ENCODE measurements around the gene PISD. TPM values are rescaled to one million over a fixed set of nuclear protein-coding genes. Genes with fewer than 3 reads are reported as not detected.

PISD gene
- total RNA-seq, 4 donors from 2014 or later: 21.4 to 34.0 (median 30.6) TPM

DNA sequence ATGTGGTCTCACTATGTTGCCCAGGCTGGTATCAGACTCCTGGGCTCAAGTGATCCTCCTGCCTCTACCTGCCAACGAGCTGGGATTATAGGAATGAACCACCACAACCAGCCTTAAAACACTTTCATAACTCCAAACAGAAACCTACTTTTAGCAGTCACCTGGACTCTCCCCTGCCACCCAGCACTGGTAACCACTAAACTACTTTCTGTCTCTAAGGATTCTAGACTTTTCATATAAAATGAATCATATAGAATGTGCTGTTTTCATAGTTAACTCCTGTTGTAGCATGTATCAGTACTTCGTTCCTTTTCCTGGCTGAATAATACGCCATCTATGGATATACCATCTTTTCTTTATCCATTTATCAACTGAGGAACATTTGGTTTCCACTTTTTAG is 29.4 kb upstream of the PISD start:
- H3K36me3 ChIP-seq: peaks cover 0 to 100% (median 29%) of the 10 kb centered on the region in 3 donors
- no peaks in the 10 kb centered on the region for H3K4me1 ChIP-seq
- no peak for TF ChIP-seq POLR2A (IDR thresholded peaks at IDR 0.05)
- H3K4me3 ChIP-seq: no peak overlapping the region
- H3K9me3 ChIP-seq: no peaks in the 10 kb centered on the region
- intact Hi-C loops (cut with DNase I): no loop called here
- H3K27me3 ChIP-seq: no peaks in the 10 kb centered on the region
- WGBS, 2 donors: 94 to 98% methylated on average over 3 of the region's 3 CpGs
- no peak for DNase-seq
- no peak overlapping the region for H3K27ac ChIP-seq

DNA sequence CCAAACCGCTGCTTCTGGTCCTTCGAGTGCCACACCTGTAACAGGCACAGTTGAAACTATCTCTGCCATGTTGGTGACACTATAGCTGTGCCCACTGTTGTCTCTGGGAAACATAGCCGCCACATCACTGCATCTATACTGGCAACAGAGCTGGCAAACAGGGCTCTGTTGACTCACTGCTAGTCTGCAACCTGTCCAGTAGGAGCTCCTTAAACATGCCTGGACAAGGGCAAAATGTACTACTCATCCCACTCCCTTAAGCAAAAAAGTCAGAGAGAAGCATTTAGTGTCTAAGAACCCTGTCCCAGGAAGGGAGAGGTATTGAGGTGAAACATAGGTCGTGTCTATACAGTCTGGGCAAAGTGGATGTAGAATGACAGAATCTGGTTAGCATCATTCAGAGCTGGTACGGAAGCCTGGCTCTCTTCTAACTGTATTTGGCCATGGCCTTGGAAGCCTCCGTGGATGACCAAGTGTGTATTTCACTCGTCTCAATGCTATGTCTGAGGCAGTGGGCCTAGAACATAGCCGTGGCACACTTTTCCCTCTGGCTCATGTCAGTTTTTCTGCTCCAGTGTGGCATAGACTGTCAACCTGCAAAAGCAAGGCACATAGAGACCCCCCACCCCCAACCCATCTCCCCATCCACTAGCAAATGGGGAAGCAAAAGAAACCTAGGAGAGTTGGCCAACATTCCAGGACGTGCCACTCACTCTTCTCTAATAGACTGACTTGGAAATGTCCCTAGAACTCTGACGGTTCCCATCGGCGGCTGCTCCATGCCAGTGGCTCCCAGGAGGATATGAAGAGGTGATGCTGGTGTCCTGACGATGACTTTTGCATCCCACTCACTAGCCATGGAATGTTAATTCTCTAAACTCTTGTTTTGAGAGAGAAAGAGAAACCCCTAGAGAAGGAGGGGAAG is 21.4 kb upstream of the PISD start:
- peaks cover 0 to 50% (median 11%) of the 10 kb centered on the region in 3 donors for H3K36me3 ChIP-seq
- no peaks in the 10 kb centered on the region for H3K27me3 ChIP-seq
- no peaks in the 10 kb centered on the region for H3K9me3 ChIP-seq
- H3K4me1 ChIP-seq: peaks cover 5 to 41% (median 26%) of the 10 kb centered on the region in 3 donors
- 47 to 48% methylated on average over 10 of the region's 13 CpGs for WGBS, 2 donors
- H3K27ac ChIP-seq: peak overlapping the region; percentile 65 to 85 (median 78)
- intact Hi-C loops (cut with DNase I): no loop called here
- no peak for DNase-seq
- TF ChIP-seq, protein P1, sequence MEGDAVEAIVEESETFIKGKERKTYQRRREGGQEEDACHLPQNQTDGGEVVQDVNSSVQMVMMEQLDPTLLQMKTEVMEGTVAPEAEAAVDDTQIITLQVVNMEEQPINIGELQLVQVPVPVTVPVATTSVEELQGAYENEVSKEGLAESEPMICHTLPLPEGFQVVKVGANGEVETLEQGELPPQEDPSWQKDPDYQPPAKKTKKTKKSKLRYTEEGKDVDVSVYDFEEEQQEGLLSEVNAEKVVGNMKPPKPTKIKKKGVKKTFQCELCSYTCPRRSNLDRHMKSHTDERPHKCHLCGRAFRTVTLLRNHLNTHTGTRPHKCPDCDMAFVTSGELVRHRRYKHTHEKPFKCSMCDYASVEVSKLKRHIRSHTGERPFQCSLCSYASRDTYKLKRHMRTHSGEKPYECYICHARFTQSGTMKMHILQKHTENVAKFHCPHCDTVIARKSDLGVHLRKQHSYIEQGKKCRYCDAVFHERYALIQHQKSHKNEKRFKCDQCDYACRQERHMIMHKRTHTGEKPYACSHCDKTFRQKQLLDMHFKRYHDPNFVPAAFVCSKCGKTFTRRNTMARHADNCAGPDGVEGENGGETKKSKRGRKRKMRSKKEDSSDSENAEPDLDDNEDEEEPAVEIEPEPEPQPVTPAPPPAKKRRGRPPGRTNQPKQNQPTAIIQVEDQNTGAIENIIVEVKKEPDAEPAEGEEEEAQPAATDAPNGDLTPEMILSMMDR (IDR thresholded peaks at IDR 0.05): peak in 1 of 6 experiments; percentile 19
- TF ChIP-seq POLR2A (IDR thresholded peaks at IDR 0.05): no peak
- no peak overlapping the region for H3K4me3 ChIP-seq

DNA sequence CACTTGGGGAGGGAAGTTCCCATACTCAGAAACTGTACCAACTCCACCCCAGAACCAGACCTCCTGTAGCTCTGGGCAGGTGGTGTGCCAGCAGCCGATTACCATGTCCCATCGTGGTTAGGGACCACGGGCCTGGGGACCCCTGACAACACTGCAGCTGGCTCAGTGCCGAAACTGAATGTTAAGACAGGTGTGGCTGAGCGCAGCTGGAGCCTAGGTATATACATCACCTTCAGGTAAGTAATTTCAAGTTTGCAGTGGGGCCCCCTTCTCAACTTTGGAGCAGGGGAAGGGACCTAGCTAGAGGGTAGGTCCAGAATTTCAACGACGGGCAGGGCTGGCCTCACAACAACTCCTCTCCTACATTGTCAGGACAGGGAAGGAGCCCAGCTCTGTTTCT is 20.7 kb upstream of the PISD start:
- WGBS, 2 donors: 43 to 60% methylated on average over 2 to 7 of the region's 7 CpGs
- intact Hi-C loops (cut with DNase I): no loop called here
- peaks cover 5 to 41% (median 26%) of the 10 kb centered on the region in 3 donors for H3K4me1 ChIP-seq
- H3K4me3 ChIP-seq: no peak overlapping the region
- DNase-seq: no peak
- TF ChIP-seq, protein P1 (IDR thresholded peaks at IDR 0.05): no peak
- TF ChIP-seq POLR2A (IDR thresholded peaks at IDR 0.05): no peak
- no peaks in the 10 kb centered on the region for H3K9me3 ChIP-seq
- no peaks in the 10 kb centered on the region for H3K27me3 ChIP-seq
- H3K36me3 ChIP-seq: peaks cover 0 to 43% (median 11%) of the 10 kb centered on the region in 3 donors
- H3K27ac ChIP-seq: peak overlapping the region; percentile 63 to 85 (median 78)

DNA sequence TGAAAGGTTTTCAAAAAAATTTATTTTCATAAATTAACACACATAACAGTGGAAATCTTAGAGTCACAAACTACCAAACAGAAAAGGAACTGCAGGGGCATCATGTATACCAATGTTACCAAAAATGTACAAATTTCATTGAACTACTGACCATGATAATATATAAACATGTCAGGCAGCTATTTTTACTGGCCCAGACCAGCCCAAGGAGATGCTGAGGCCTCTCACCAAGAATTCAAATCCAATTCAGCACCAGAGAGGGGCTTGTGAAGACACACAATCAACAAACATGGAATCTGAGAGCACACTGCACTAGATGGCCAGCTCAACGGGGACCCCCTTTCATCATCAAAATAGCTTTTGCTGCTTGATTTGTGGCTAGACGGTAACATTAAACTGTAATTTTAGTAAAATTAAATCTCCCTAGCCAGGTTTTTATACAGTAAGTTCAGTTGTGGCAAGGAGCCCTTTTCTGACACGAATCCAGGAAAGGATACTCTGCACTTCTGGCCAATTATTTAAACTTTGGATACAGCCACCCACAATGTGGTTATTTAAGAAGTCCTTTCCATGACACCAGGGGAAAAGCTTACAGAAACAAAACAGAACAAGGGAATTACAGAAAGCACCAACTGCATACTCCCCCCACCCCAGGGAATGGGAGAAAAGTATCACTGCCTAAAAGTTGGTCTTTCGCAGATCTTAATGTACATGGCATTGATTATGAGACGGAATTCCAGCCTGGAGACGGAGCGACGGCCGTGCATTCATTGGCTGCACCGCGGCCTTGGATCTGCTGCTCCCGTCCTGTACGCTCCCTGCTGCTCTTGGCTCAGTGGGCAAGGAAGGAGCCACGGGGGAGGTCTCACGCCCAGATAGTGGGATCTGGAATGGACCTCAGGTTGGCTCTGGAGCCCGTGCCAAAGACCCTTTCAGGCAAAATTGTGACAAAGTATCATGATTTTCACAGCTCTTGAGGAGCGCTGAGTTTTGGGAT is 19.6 kb upstream of the PISD start:
- Histone ChIP-seq H3K27me3 (no peaks in the 10 kb centered on the region), H3K27ac (peak overlapping the region; percentile 25 to 82 (median 50)), H3K4me1 (peaks cover 5 to 46% (median 29%) of the 10 kb centered on the region in 3 donors), H3K9me3 (no peaks in the 10 kb centered on the region), H3K36me3 (peaks cover 0 to 32% (median 1%) of the 10 kb centered on the region in 3 donors), H3K4me3 (no peak overlapping the region)
- no peak for DNase-seq
- 68 to 86% methylated on average over 12 to 17 of the region's 17 CpGs for WGBS, 2 donors
- intact Hi-C loops (cut with DNase I): no loop called here
- TF ChIP-seq POLR2A (IDR thresholded peaks at IDR 0.05): no peak
- TF ChIP-seq, protein P1 (IDR thresholded peaks at IDR 0.05): no peak

DNA sequence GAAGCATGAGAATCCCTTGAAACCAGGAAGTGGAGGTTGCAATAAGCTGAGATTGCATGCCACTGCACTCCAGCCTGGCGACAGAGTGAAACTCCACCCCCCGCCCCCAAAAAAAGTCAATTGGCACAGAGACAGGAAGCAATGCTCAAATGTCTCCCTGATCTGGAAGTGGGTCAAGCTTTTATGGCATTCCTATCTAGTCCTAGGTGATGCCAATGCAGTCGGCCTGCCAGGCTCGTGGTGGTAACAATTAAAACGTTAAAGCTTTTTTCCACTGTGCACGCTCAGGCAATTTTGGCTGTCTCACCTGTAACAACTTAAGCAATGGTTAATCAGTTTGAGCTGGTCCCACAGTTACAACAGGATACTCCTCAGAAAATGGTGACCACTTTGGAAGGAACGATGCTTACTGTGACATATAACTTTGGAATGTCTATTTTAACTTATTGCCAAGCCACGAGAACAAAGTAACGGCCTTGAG is 18.9 kb upstream of the PISD start:
- Histone ChIP-seq H3K4me3 (no peak overlapping the region), H3K9me3 (no peaks in the 10 kb centered on the region), H3K27me3 (no peaks in the 10 kb centered on the region), H3K36me3 (peaks cover 0 to 25% (median 0%) of the 10 kb centered on the region in 3 donors), H3K4me1 (peaks cover 5 to 52% (median 29%) of the 10 kb centered on the region in 3 donors), H3K27ac (peak overlapping the region; percentile 28 to 82 (median 50))
- DNase-seq: no peak
- intact Hi-C loops (cut with DNase I): no loop called here
- WGBS, 2 donors: 25 to 45% methylated on average over 9 of the region's 9 CpGs
- TF ChIP-seq POLR2A (IDR thresholded peaks at IDR 0.05): no peak
- TF ChIP-seq, protein P1 (IDR thresholded peaks at IDR 0.05): no peak

Data from esophagus squamous epithelium (tissue), 5 donors.